Measurements from ENCODE around the gene GDPD1.

Gene GDPD1

DNA sequence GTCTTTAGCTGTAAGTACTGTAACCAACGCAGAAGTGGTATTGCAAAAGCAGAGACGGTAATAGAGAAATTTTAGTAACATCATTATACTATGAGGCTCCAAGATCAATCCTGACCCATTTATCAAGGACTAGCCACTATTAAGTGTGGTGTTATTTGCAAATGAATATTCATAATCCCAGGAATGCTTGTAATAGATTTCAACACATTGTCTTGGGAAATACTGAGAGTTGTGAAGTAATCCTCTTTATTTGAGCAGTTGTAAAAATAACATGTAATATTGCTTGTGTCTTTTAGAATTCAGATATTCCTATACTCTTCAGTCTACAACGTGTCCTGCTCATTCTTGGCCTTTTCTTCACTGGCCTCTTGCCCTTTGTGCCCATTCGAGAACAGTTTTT lies 46.4 kb downstream of the GDPD1 start:
- no peak overlapping the region for H3K27ac ChIP-seq (ENCODE audit: extremely low read depth, low read depth, low read length)
- ChIA-PET POLR2A (interaction anchor here (0.7 kb wide), 1 partner anchor 12 kb away, joined by 3 read pairs; no protein-coding TSS in a partner anchor), CTCF (interaction anchor here (0.7 to 0.8 kb wide), 2 partner anchors 18 to 175 kb away, joined by 3 to 4 read pairs; no protein-coding TSS in a partner anchor)
- TF ChIP-seq SALL2 (tag by site-specific recombination; IDR thresholded peaks at IDR 0.05; ENCODE audit: borderline replicate concordance) = no peak
- TF ChIP-seq GLI4 (tag by site-specific recombination; IDR thresholded peaks at IDR 0.05) = no peak
- no peak for TF ChIP-seq ZNF768 (tag by site-specific recombination; IDR thresholded peaks at IDR 0.05)
- TF ChIP-seq, protein P1, sequence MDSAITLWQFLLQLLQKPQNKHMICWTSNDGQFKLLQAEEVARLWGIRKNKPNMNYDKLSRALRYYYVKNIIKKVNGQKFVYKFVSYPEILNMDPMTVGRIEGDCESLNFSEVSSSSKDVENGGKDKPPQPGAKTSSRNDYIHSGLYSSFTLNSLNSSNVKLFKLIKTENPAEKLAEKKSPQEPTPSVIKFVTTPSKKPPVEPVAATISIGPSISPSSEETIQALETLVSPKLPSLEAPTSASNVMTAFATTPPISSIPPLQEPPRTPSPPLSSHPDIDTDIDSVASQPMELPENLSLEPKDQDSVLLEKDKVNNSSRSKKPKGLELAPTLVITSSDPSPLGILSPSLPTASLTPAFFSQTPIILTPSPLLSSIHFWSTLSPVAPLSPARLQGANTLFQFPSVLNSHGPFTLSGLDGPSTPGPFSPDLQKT (IDR thresholded peaks at IDR 0.05; ENCODE audit: borderline replicate concordance, low read depth, low read length) = no peak
- peaks cover 0 to 15% of the 10 kb centered on the region in 2 experiments; a peak in 2 of 3 replicates for H3K36me3 ChIP-seq (ENCODE audit: control insufficient read depth in 2 of 2, insufficient read depth in 1 of 2, low read length in 2 of 2)
- no peaks in the 10 kb centered on the region for H3K4me1 ChIP-seq (ENCODE audit: control insufficient read depth, insufficient read depth, low read length)
- no peaks in the 10 kb centered on the region for H3K9me3 ChIP-seq (ENCODE audit: control insufficient read depth, insufficient read depth, low read depth, low read length)
- H3K4me3 ChIP-seq (ENCODE audit: low read depth, low read length) = no peak overlapping the region

DNA sequence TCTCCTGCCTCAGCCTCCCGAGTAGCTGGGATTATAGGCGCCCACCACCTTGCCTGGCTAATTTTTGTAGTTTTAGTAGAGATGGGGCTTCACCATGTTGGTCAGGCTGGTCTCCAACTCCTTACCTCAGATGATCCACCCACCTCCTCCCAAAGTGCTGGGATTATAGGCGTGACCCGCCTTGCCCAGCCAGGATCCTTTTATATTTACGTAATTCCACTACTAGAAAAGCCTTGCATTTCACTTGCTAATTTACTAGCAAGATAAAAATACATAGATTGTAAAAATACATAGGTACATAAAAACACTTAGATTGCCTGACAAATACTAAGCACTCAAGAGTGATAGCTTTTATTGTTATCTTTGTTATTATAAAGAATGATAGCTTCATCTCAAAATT lies 47.5 kb downstream of the GDPD1 start:
- Histone ChIP-seq H3K4me1 (ENCODE audit: control insufficient read depth, insufficient read depth, low read length) (no peaks in the 10 kb centered on the region), H3K9me3 (ENCODE audit: control insufficient read depth, insufficient read depth, low read depth, low read length) (no peaks in the 10 kb centered on the region), H3K4me3 (ENCODE audit: low read depth, low read length) (no peak overlapping the region), H3K36me3 (ENCODE audit: control insufficient read depth in 2 of 2, insufficient read depth in 1 of 2, low read length in 2 of 2) (peaks cover 0 to 21% of the 10 kb centered on the region in 2 experiments; a peak in 2 of 3 replicates), H3K27ac (ENCODE audit: extremely low read depth, low read depth, low read length) (no peak overlapping the region)
- CTCF ChIA-PET = interaction anchor here (0.6 to 0.7 kb wide), 2 partner anchors 29 to 48 kb away, joined by 3 read pairs; partner anchors contain the start of gene GDPD1
- TF ChIP-seq ZBTB20 (tag by site-specific recombination; IDR thresholded peaks at IDR 0.05) = no peak
- TF ChIP-seq GFI1B (tag by site-specific recombination; IDR thresholded peaks at IDR 0.05) = no peak
- TF ChIP-seq YY2 (tag by site-specific recombination; IDR thresholded peaks at IDR 0.05) = no peak
- TF ChIP-seq ZNF10 (tag by site-specific recombination; IDR thresholded peaks at IDR 0.05) = no peak
- TF ChIP-seq ZNF621 (tag by site-specific recombination; IDR thresholded peaks at IDR 0.05) = no peak
- TF ChIP-seq ZBTB1 (tag by site-specific recombination; IDR thresholded peaks at IDR 0.05) = no peak
- TF ChIP-seq GLIS2 (tag by site-specific recombination; IDR thresholded peaks at IDR 0.05) = no peak
- no peak for TF ChIP-seq ZNF221 (tag by site-specific recombination; IDR thresholded peaks at IDR 0.05; ENCODE audit: borderline replicate concordance)
- TF ChIP-seq ZEB2 (tag by site-specific recombination; IDR thresholded peaks at IDR 0.05) = no peak
- no peak for TF ChIP-seq ZNF112 (tag by site-specific recombination; IDR thresholded peaks at IDR 0.05)
- TF ChIP-seq ZNF558 (tag by site-specific recombination; IDR thresholded peaks at IDR 0.05) = no peak
- TF ChIP-seq, protein P2, sequence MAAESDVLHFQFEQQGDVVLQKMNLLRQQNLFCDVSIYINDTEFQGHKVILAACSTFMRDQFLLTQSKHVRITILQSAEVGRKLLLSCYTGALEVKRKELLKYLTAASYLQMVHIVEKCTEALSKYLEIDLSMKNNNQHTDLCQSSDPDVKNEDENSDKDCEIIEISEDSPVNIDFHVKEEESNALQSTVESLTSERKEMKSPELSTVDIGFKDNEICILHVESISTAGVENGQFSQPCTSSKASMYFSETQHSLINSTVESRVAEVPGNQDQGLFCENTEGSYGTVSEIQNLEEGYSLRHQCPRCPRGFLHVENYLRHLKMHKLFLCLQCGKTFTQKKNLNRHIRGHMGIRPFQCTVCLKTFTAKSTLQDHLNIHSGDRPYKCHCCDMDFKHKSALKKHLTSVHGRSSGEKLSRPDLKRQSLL (tag by site-specific recombination; IDR thresholded peaks at IDR 0.05) = no peak
- no peak for TF ChIP-seq ZFP37 (tag by site-specific recombination; IDR thresholded peaks at IDR 0.05)
- no peak for TF ChIP-seq ZNF23 (tag by site-specific recombination; IDR thresholded peaks at IDR 0.05; ENCODE audit: borderline replicate concordance)
- TF ChIP-seq, protein P3, sequence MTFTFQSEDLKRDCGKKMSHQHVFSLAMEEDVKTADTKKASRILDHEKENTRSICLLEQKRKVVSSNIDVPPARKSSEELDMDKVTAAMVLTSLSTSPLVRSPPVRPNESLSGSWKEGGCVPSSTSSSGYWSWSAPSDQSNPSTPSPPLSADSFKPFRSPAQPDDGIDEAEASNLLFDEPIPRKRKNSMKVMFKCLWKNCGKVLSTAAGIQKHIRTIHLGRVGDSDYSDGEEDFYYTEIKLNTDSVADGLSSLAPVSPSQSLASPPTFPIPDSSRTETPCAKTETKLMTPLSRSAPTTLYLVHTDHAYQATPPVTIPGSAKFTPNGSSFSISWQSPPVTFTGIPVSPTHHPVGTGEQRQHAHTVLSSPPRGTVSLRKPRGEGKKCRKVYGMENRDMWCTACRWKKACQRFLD (tag by site-specific recombination; IDR thresholded peaks at IDR 0.05) = no peak
- TF ChIP-seq, protein P4, sequence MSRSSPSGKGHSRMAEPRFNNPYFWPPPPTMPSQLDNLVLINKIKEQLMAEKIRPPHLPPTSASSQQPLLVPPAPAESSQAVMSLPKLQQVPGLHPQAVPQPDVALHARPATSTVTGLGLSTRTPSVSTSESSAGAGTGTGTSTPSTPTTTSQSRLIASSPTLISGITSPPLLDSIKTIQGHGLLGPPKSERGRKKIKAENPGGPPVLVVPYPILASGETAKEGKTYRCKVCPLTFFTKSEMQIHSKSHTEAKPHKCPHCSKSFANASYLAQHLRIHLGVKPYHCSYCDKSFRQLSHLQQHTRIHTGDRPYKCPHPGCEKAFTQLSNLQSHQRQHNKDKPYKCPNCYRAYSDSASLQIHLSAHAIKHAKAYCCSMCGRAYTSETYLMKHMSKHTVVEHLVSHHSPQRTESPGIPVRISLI (tag by site-specific recombination; IDR thresholded peaks at IDR 0.05) = no peak
- POLR2A ChIA-PET = no interaction called here
